Iris pigment epithelial cell (primary cell): ENCODE measurements around the gene TTC22.
A peak's percentile ranks its signal among the peaks of the same experiment; 100 is the strongest.

ENCODE experiments used
- DNase-seq: peaks from one replicate; pipeline ENCODE4 v3.0.0-alpha.2; 2011; ENCODE audit warnings: low read depth

Gene TTC22

GRCh38 chr1:54834007-54834541, 33.0 kb upstream of the TTC22 start:
- DNase-seq = no peak

- no peak for DNase-seq
Measured at GRCh38 chr1:54833121-54833520, 32.0 kb upstream of the TTC22 start.

GRCh38 chr1:54826226-54826816, 25.2 kb upstream of the TTC22 start:
- no peak for DNase-seq

GRCh38 chr1:54825696-54826095, 24.6 kb upstream of the TTC22 start:
- DNase-seq = no peak

- DNase-seq = no peak
Measured at GRCh38 chr1:54823670-54824069, 22.5 kb upstream of the TTC22 start.

GRCh38 chr1:54819733-54820132, 18.6 kb upstream of the TTC22 start:
- DNase-seq = no peak

GRCh38 chr1:54819195-54819536, 18.0 kb upstream of the TTC22 start:
- no peak for DNase-seq

GRCh38 chr1:54818461-54819194, 17.5 kb upstream of the TTC22 start:
- no peak for DNase-seq

GRCh38 chr1:54816951-54817350, 15.8 kb upstream of the TTC22 start:
- DNase-seq = no peak

GRCh38 chr1:54816130-54816529, 15.0 kb upstream of the TTC22 start:
- DNase-seq = no peak

- no peak for DNase-seq
Measured at GRCh38 chr1:54815086-54815876, 14.2 kb upstream of the TTC22 start.

GRCh38 chr1:54814571-54814970, 13.4 kb upstream of the TTC22 start:
- DNase-seq = no peak

- DNase-seq = no peak
Measured at GRCh38 chr1:54814126-54814498, 13.0 kb upstream of the TTC22 start.

- DNase-seq = no peak
Measured at GRCh38 chr1:54813485-54814125, 12.5 kb upstream of the TTC22 start.

- no peak for DNase-seq
Measured at GRCh38 chr1:54812801-54813484, 11.8 kb upstream of the TTC22 start.

GRCh38 chr1:54811739-54812655, 10.9 kb upstream of the TTC22 start:
- no peak for DNase-seq

- no peak for DNase-seq
Measured at GRCh38 chr1:54811066-54811465, 9.9 kb upstream of the TTC22 start.

GRCh38 chr1:54810153-54810942, 9.2 kb upstream of the TTC22 start:
- DNase-seq = peak; percentile 29

GRCh38 chr1:54809496-54810074, 8.5 kb upstream of the TTC22 start:
- no peak for DNase-seq
